GM23248 (cell line): ENCODE measurements around the gene CGREF1. TPM values are rescaled to one million over a fixed set of nuclear protein-coding genes. Genes with fewer than 3 reads are reported as not detected.
A peak's percentile ranks its signal among the peaks of the same experiment; 100 is the strongest.

Experiments used
- DNase-seq: peaks from one replicate; pipeline ENCODE4 v3.0.0-alpha.2; 2015
- H2AFZ ChIP-seq: fragments of 200-600 bp; sonication (generic); 2 replicates; pipeline ENCODE4 v1.6.1; 2016; ENCODE audit warnings: antibody characterized with exemption
- H3F3A ChIP-seq: fragments of 200-600 bp; sonication (generic); 2 replicates; pipeline ENCODE4 v1.6.1; 2016; ENCODE audit warnings: mild to moderate bottlenecking, antibody characterized with exemption, mixed run types; ENCODE audit not compliant: insufficient read depth
- H3K27ac ChIP-seq: fragments of 200-600 bp; sonication (generic); 2 replicates; pipeline ENCODE4 v1.5.1; 2016; ENCODE audit warnings: mild to moderate bottlenecking
- H3K27me3 ChIP-seq: fragments of 200-600 bp; sonication (generic); replicated peaks from 2 replicates; pipeline ENCODE4 v1.6.1; 2016; ENCODE audit warnings: mild to moderate bottlenecking; ENCODE audit not compliant: insufficient read depth
- H3K36me3 ChIP-seq: fragments of 200-600 bp; sonication (generic); 2 replicates; pipeline ENCODE4 v1.6.1; 2016; ENCODE audit warnings: low read depth, mild to moderate bottlenecking
- H3K4me1 ChIP-seq: fragments of 200-600 bp; sonication (generic); 2 replicates; pipeline ENCODE4 v1.6.1; 2016; ENCODE audit warnings: mild to moderate bottlenecking; ENCODE audit not compliant: insufficient read depth
- H3K4me2 ChIP-seq: fragments of 200-600 bp; sonication (generic); one replicate; pipeline ENCODE4 v1.6.1; 2016; ENCODE audit warnings: mild to moderate bottlenecking; ENCODE audit not compliant: unreplicated experiment
- H3K4me3 ChIP-seq: fragments of 200-600 bp; sonication (generic); 2 replicates; pipeline ENCODE4 v1.5.1; 2016; ENCODE audit warnings: mild to moderate bottlenecking
- H3K79me2 ChIP-seq: fragments of 200-600 bp; sonication (generic); 2 replicates; pipeline ENCODE4 v1.6.1; 2016; ENCODE audit warnings: mild to moderate bottlenecking; ENCODE audit not compliant: insufficient read depth
- H3K9ac ChIP-seq: fragments of 200-600 bp; sonication (generic); 2 replicates; pipeline ENCODE4 v1.6.1; 2016; ENCODE audit warnings: mild to moderate bottlenecking
- H3K9me2 ChIP-seq: fragments of 200-600 bp; sonication (generic); 2 replicates; pipeline ENCODE4 v1.6.1; 2016; ENCODE audit warnings: mixed run types, mild to moderate bottlenecking, moderate library complexity; ENCODE audit not compliant: insufficient read depth
- H3K9me3 ChIP-seq: fragments of 200-600 bp; sonication (generic); one replicate; pipeline ENCODE4 v1.6.1; 2017; ENCODE audit warnings: low read depth
- H4K20me1 ChIP-seq: fragments of 200-600 bp; sonication (generic); 2 replicates; pipeline ENCODE4 v1.6.0; 2016; ENCODE audit not compliant: insufficient read depth
- EZH2 ChIP-seq: fragments of 200-600 bp; sonication (generic); IDR thresholded peaks from 2 replicates; pipeline ENCODE4 v1.6.1; 2018; ENCODE audit warnings: antibody characterized with exemption, mild to moderate bottlenecking; ENCODE audit not compliant: insufficient read depth, poor library complexity, severe bottlenecking
- EZH2phosphoT487 ChIP-seq: fragments of 200-600 bp; sonication (generic); IDR thresholded peaks from 2 replicates; pipeline ENCODE4 v1.6.1; 2018; ENCODE audit warnings: antibody characterized with exemption, moderate library complexity, mild to moderate bottlenecking, low read depth; ENCODE audit not compliant: insufficient read depth
- WGBS, 2 experiments: methylation state at CpG; one replicate each; pipeline ENCODE4 v1.1.6; 2015 to 2017; ENCODE audit warnings: low lambda C conversion rate in 2 of 2, low coverage in 1 of 2; ENCODE audit errors: missing lambda C conversion rate in 2 of 2; 5-methylcytosine and 5-hydroxymethylcytosine counted together
- in situ Hi-C: fragments of 300-500 bp; cut with MboI; formaldehyde crosslinking; loops from 2 replicates; pipeline ENCODE4 v1.15.0; 2020
- polyA plus RNA-seq: library from polyadenylated mRNA; unstranded; fragments of >200 nt; fragmentation: Nextera tagmentation; extraction: Ambion mirVana; gene quantifications from 2 replicates; pipeline ENCODE4 v1.2.1, GENCODE V29; 2016
- total RNA-seq: library from RNA; depleted of rRNA; stranded (reverse); fragments of >200 nt; shearing (Covaris generic); gene quantifications from 2 replicates; pipeline ENCODE4 v1.2.3, GENCODE V29; 2014

CGREF1 gene
- total and polyA plus RNA-seq, 2 experiments from 2014 or later, result 17.2 to 19.2 TPM

DNA sequence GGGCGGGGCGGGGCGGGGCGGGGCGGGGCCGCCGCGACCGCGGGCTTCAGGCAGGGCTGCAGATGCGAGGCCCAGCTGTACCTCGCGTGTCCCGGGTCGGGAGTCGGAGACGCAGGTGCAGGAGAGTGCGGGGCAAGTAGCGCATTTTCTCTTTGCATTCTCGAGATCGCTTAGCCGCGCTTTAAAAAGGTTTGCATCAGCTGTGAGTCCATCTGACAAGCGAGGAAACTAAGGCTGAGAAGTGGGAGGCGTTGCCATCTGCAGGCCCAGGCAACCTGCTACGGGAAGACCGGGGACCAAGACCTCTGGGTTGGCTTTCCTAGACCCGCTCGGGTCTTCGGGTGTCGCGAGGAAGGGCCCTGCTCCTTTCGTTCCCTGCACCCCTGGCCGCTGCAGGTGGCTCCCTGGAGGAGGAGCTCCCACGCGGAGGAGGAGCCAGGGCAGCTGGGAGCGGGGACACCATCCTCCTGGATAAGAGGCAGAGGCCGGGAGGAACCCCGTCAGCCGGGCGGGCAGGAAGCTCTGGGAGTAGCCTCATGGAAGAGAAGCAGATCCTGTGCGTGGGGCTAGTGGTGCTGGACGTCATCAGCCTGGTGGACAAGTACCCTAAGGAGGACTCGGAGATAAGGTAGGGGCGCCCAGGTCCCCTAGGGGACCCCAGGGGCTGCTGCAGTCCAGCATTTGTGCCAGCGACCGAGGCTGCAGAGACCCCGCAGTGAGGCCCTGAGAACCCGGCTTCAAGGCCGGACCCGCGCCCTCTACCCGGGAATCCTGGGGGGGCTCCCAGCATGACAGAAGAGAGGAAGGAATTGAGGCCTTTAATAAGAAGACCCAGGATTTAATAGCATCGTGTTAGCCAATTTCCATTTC, 32.0 kb downstream of the CGREF1 start, which contains the start of gene KHK:
TSS of gene KHK (plus strand) at position 49 of the 870 bp plus-strand sequence. CDS start at position 537, 488 bp downstream.
- Histone ChIP-seq H3K36me3 (no peaks in the 10 kb centered on the region), H3K4me2 (peak within 1 kb of the TSS; percentile 75), H3K9me2 (no peaks in the 10 kb centered on the region), H3K9ac (peak within 1 kb of the TSS; percentile 74), H3K4me1 (no peaks in the 10 kb centered on the region), H4K20me1 (no peaks in the 10 kb centered on the region), H3K9me3 (no peaks in the 10 kb centered on the region), H3K27ac (peak within 1 kb of the TSS; percentile 59), H3K4me3 (peak within 1 kb of the TSS; percentile 73), H3K79me2 (peaks cover 4% of the 10 kb centered on the region), H3F3A (peaks cover 13% of the 10 kb centered on the region), H2AFZ (peak within 1 kb of the TSS; percentile 63), H3K27me3 (no peaks in the 10 kb centered on the region)
- WGBS, 2 experiments, result 15% methylated on average over 46 to 54 of the region's 54 CpGs
- in situ Hi-C loops, result no loop called here
- TF ChIP-seq EZH2 (no peak), EZH2phosphoT487 (no peak)
- DNase-seq, result peak; percentile 26

GRCh38 chr2:27086090-27086723, 32.7 kb downstream of the CGREF1 start:
- Histone ChIP-seq H3K9ac (peak overlapping the region; percentile 74), H3K4me1 (0 out of 2 replicates have a peak, but pooled peaks cover 4% of the 10 kb centered on the region), H3K27ac (peak overlapping the region; percentile 59), H4K20me1 (no peaks in the 10 kb centered on the region), H3F3A (peaks cover 13% of the 10 kb centered on the region), H2AFZ (peak overlapping the region; percentile 63), H3K79me2 (peaks cover 10% of the 10 kb centered on the region), H3K27me3 (no peaks in the 10 kb centered on the region), H3K9me2 (no peaks in the 10 kb centered on the region), H3K9me3 (no peaks in the 10 kb centered on the region), H3K4me3 (peak overlapping the region; percentile 73), H3K36me3 (no peaks in the 10 kb centered on the region), H3K4me2 (peak overlapping the region; percentile 75)
- TF ChIP-seq EZH2 (no peak), EZH2phosphoT487 (no peak)
- 0 to 2% methylated on average over 45 to 77 of the region's 81 CpGs for WGBS, 2 experiments
- peak; percentile 95 for DNase-seq
- in situ Hi-C loops, result no loop called here

DNA sequence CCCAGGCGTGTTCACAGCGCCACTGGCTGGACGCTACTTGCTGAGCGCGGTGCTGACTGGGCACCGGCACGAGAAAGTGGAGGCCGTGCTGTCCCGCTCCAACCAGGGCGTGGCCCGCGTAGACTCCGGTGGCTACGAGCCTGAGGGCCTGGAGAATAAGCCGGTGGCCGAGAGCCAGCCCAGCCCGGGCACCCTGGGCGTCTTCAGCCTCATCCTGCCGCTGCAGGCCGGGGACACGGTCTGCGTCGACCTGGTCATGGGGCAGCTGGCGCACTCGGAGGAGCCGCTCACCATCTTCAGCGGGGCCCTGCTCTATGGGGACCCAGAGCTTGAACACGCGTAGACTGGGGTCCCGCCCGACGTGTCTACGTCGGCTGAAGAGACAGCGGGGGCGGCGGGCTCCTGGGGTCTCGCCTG, 33.2 kb downstream of the CGREF1 start:
- Histone ChIP-seq H3K4me1 (peaks cover 7% of the 10 kb centered on the region; the same call in 1 of the 2 replicates), H3K4me2 (peak overlapping the region; percentile 75), H2AFZ (peak overlapping the region; percentile 63), H3K9me2 (no peaks in the 10 kb centered on the region), H3K36me3 (no peaks in the 10 kb centered on the region), H3F3A (peaks cover 13% of the 10 kb centered on the region), H3K27me3 (no peaks in the 10 kb centered on the region), H3K27ac (peak overlapping the region; percentile 59), H4K20me1 (no peaks in the 10 kb centered on the region), H3K9me3 (no peaks in the 10 kb centered on the region), H3K79me2 (peaks cover 12% of the 10 kb centered on the region), H3K4me3 (peak overlapping the region; percentile 73), H3K9ac (peak overlapping the region; percentile 74)
- TF ChIP-seq EZH2phosphoT487, result no peak
- TF ChIP-seq EZH2, result no peak
- in situ Hi-C loops, result no loop called here
- 0 to 3% methylated on average over 23 to 28 of the region's 38 CpGs for WGBS, 2 experiments
- DNase-seq, result peak; percentile 87

DNA sequence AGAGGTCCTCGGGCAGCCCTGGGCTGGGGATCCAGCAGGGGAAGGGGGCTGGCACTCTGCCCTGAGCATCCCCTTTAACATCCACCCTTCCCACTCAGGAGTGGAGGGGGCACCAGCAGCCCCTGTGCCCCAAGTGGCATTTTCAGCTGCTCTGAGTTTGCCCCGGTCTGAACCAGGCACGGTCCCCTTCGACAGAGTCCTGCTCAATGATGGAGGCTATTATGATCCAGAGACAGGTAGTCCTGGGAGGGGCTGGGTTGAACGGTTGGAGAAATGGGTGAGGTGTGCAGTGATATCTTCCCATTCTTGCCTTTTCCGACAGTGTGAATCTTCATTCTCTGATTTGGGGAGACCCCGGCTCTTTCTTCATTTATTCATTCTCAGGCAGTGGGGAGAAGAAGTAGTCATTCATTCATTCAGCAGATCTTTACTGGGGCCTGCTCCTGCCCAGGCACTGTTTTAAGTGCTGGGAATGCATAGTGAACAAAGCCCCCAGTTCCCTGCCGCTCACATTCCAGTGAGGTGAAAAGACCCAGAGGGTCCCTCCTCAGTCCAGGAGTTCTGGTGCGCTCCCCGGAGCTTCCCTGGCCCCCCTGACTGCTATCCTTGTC, 33.8 kb downstream of the CGREF1 start:
- peak overlapping the region; percentile 75 for H3K4me2 ChIP-seq
- H4K20me1 ChIP-seq, result no peaks in the 10 kb centered on the region
- in situ Hi-C loops, result no loop called here
- H3K79me2 ChIP-seq, result peaks cover 18% of the 10 kb centered on the region
- H3K36me3 ChIP-seq, result no peaks in the 10 kb centered on the region
- no peaks in the 10 kb centered on the region for H3K27me3 ChIP-seq
- no peaks in the 10 kb centered on the region for H3K9me3 ChIP-seq
- TF ChIP-seq EZH2phosphoT487 (no peak), EZH2 (no peak)
- peaks cover 13% of the 10 kb centered on the region for H3F3A ChIP-seq
- H3K4me3 ChIP-seq, result peak overlapping the region; percentile 73
- peak overlapping the region; percentile 59 for H3K27ac ChIP-seq
- H3K9me2 ChIP-seq, result no peaks in the 10 kb centered on the region
- H3K9ac ChIP-seq, result peak overlapping the region; percentile 74
- no peak for DNase-seq
- H3K4me1 ChIP-seq, result peaks cover 12% of the 10 kb centered on the region
- WGBS, 2 experiments, result 47% methylated on average over 10 of the region's 10 CpGs
- no peak overlapping the region for H2AFZ ChIP-seq
